Trophoblast cell (in vitro differentiated cells and primary cell): Measurements from ENCODE around the gene PDE4D.

ENCODE experiments used
- DNase-seq, 2 donors: peaks; one replicate each; pipeline ENCODE4 v3.0.0-alpha.2; 2016
- H2AFZ ChIP-seq: 2 replicates; pipeline ENCODE4 v1.6.1; 2013; ENCODE audit warnings: low read length, moderate library complexity, mild to moderate bottlenecking; ENCODE audit not compliant: insufficient read depth, poor library complexity
- H2AK5ac ChIP-seq: 2 replicates; pipeline ENCODE4 v1.6.1; 2013; ENCODE audit warnings: mild to moderate bottlenecking, low read length
- H2BK120ac ChIP-seq: 2 replicates; pipeline ENCODE4 v1.6.1; 2013; ENCODE audit warnings: low read length, mild to moderate bottlenecking, moderate library complexity; ENCODE audit not compliant: insufficient read depth, poor library complexity
- H2BK12ac ChIP-seq: 2 replicates; pipeline ENCODE4 v1.6.1; 2013; ENCODE audit warnings: mild to moderate bottlenecking, low read length, moderate library complexity
- H2BK5ac ChIP-seq: 2 replicates; pipeline ENCODE4 v1.6.1; 2013; ENCODE audit warnings: low read length, low read depth, moderate library complexity, mild to moderate bottlenecking; ENCODE audit not compliant: poor library complexity
- H3K14ac ChIP-seq: 2 replicates; pipeline ENCODE4 v1.6.1; 2013; ENCODE audit warnings: mild to moderate bottlenecking, low read length
- H3K18ac ChIP-seq: 2 replicates; pipeline ENCODE4 v1.6.1; 2013; ENCODE audit warnings: mild to moderate bottlenecking, low read length
- H3K23ac ChIP-seq: 2 replicates; pipeline ENCODE4 v1.6.1; 2013; ENCODE audit warnings: low read length
- H3K27ac ChIP-seq: 2 replicates; pipeline ENCODE4 v1.5.1; 2013; ENCODE audit warnings: low read depth, mild to moderate bottlenecking, inconsistent platforms, low read length, moderate library complexity
- H3K27me3 ChIP-seq: 2 replicates; pipeline ENCODE4 v1.6.1; 2013; ENCODE audit warnings: inconsistent platforms, mild to moderate bottlenecking, low read length, moderate library complexity; ENCODE audit not compliant: insufficient read depth
- H3K36me3 ChIP-seq, 2 experiments: 1 replicate in 1 of 2; 2 replicates in 1 of 2; pipeline ENCODE4 v1.6.1; 2013; ENCODE audit warnings: low read length in 2 of 2, mild to moderate bottlenecking in 2 of 2, moderate library complexity in 1 of 2; ENCODE audit not compliant: insufficient read depth in 2 of 2, control insufficient read depth in 1 of 2
- H3K4ac ChIP-seq: 2 replicates; pipeline ENCODE4 v1.6.1; 2013; ENCODE audit warnings: low read depth, mild to moderate bottlenecking, low read length, moderate library complexity
- H3K4me1 ChIP-seq, 2 experiments: 1 replicate in 1 of 2; 2 replicates in 1 of 2; pipeline ENCODE4 v1.6.1; 2013; ENCODE audit warnings: low read length in 2 of 2, mild to moderate bottlenecking in 2 of 2, moderate library complexity in 1 of 2; ENCODE audit not compliant: insufficient read depth in 2 of 2, control insufficient read depth in 1 of 2
- H3K4me2 ChIP-seq: 2 replicates; pipeline ENCODE4 v1.6.1; 2013; ENCODE audit warnings: inconsistent platforms, mild to moderate bottlenecking, low read length, moderate library complexity
- H3K4me3 ChIP-seq: 2 replicates; pipeline ENCODE4 v1.5.1; 2013; ENCODE audit warnings: mild to moderate bottlenecking, low read depth, low read length, inconsistent platforms
- H3K79me1 ChIP-seq: one replicate; pipeline ENCODE4 v1.6.1; 2013; ENCODE audit warnings: low read length
- H3K79me2 ChIP-seq: 2 replicates; pipeline ENCODE4 v1.6.1; 2013; ENCODE audit warnings: low read length, mild to moderate bottlenecking; ENCODE audit not compliant: control insufficient read depth, insufficient read depth, poor library complexity
- H3K9ac ChIP-seq: 2 replicates; pipeline ENCODE4 v1.6.1; 2013; ENCODE audit warnings: mild to moderate bottlenecking, low read length
- H3K9me3 ChIP-seq: 2 replicates; pipeline ENCODE4 v1.6.1; 2013; ENCODE audit warnings: low read depth, mild to moderate bottlenecking, control low read depth, inconsistent platforms, low read length; ENCODE audit not compliant: insufficient read depth
- H4K12ac ChIP-seq: 2 replicates; pipeline ENCODE4 v1.6.1; 2013; ENCODE audit warnings: low read depth, mild to moderate bottlenecking, low read length, moderate library complexity
- H4K8ac ChIP-seq: 2 replicates; pipeline ENCODE4 v1.6.1; 2013; ENCODE audit warnings: low read depth, mild to moderate bottlenecking, low read length, moderate library complexity
- H4K91ac ChIP-seq: one replicate; pipeline ENCODE4 v1.6.1; 2013; ENCODE audit warnings: low read depth, mild to moderate bottlenecking, low read length, moderate library complexity
- WGBS: extraction: QIAGEN DNeasy Blood & Tissue Kit; methylation state at CpG from one replicate; pipeline ENCODE4 v1.1.7; 2013; ENCODE audit warnings: missing lambda C conversion rate; ENCODE audit not compliant: insufficient read length, insufficient coverage; ENCODE audit errors: extremely low coverage; 5-methylcytosine and 5-hydroxymethylcytosine counted together

PDE4D gene

DNA sequence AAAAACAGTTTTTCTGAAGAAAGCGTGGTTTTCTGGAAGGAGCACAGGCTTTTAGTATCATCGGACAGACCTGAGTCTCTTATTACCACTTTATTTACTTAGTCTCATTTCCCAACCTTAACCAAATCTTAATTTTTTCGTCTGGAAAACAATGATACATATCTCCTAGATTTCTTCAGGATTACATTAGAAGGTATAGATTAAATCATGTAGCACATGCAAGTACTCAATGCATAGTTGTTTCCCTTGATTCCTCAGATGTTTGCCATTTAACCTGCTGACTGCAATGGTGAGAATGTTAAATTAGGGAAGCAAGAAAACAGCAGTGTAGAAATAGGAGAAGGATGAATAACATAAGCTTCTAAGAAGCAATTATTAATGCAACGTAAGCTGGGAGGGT lies 289.4 kb downstream of the PDE4D start:
- H2AFZ ChIP-seq = no peak overlapping the region
- WGBS = 100% methylated on average over 1 of the region's 4 CpGs
- no peak overlapping the region for H3K4me2 ChIP-seq
- DNase-seq = peak; percentile 1 to 68
- H3K4me3 ChIP-seq = no peak overlapping the region
- H3K4ac ChIP-seq = no peak overlapping the region
- H3K36me3 ChIP-seq = no peaks in the 10 kb centered on the region
- no peak overlapping the region for H3K23ac ChIP-seq
- H2BK12ac ChIP-seq = no peak overlapping the region
- H3K14ac ChIP-seq = no peak overlapping the region
- H3K18ac ChIP-seq = no peak overlapping the region
- no peak overlapping the region for H3K27ac ChIP-seq
- no peak overlapping the region for H3K9ac ChIP-seq
- H4K8ac ChIP-seq = no peak overlapping the region
- no peaks in the 10 kb centered on the region for H3K27me3 ChIP-seq
- no peaks in the 10 kb centered on the region for H3K79me2 ChIP-seq
- no peaks in the 10 kb centered on the region for H3K79me1 ChIP-seq
- no peak overlapping the region for H4K12ac ChIP-seq
- H2AK5ac ChIP-seq = no peak overlapping the region
- H2BK5ac ChIP-seq = no peak overlapping the region
- H4K91ac ChIP-seq = no peak overlapping the region
- peaks cover 0 to 2% of the 10 kb centered on the region in 2 experiments for H3K4me1 ChIP-seq
- H2BK120ac ChIP-seq = no peak overlapping the region
- H3K9me3 ChIP-seq = no peaks in the 10 kb centered on the region

GRCh38 chr5:59600998-59601397 lies 292.5 kb downstream of the PDE4D start:
- no CpG with 5 or more reads among the region's 3 CpGs for WGBS
- Histone ChIP-seq H3K4me1 (no peaks in the 10 kb centered on the region), H3K4ac (no peak overlapping the region), H3K4me3 (no peak overlapping the region), H3K36me3 (no peaks in the 10 kb centered on the region), H3K9ac (no peak overlapping the region), H4K8ac (no peak overlapping the region), H2AFZ (no peak overlapping the region), H2BK5ac (no peak overlapping the region), H4K12ac (no peak overlapping the region), H3K79me2 (no peaks in the 10 kb centered on the region), H3K18ac (no peak overlapping the region), H3K23ac (no peak overlapping the region), H2AK5ac (no peak overlapping the region), H3K79me1 (no peaks in the 10 kb centered on the region), H2BK12ac (no peak overlapping the region), H2BK120ac (no peak overlapping the region), H3K9me3 (no peaks in the 10 kb centered on the region), H3K14ac (no peak overlapping the region), H4K91ac (no peak overlapping the region), H3K27me3 (no peaks in the 10 kb centered on the region), H3K27ac (no peak overlapping the region), H3K4me2 (no peak overlapping the region)
- no peak for DNase-seq

DNA sequence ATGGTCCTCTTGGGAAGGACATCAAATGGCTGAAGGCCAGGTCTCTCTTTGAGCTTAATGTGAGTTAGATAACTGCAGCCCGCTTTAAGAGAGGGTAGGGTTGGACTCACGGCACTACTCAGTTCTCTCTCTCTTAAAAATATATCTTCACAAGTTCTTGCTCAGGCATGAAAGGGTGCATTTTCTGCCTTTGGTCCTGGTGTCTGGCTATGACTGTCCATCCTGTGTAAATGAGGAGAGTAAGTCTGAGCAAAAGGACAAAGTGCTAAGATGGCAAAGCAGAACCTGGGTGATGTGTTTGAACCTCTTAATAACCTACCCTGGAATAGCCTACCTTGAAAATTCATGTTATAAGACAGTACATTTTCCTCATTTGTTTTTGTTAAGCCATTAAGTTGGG lies 293.4 kb downstream of the PDE4D start:
- no peaks in the 10 kb centered on the region for H3K79me2 ChIP-seq
- no peak overlapping the region for H4K91ac ChIP-seq
- no peak overlapping the region for H2BK12ac ChIP-seq
- no peak overlapping the region for H2BK120ac ChIP-seq
- no peak overlapping the region for H3K9ac ChIP-seq
- DNase-seq = no peak
- no peak overlapping the region for H2BK5ac ChIP-seq
- H3K36me3 ChIP-seq = no peaks in the 10 kb centered on the region
- H3K18ac ChIP-seq = no peak overlapping the region
- H3K9me3 ChIP-seq = no peaks in the 10 kb centered on the region
- H3K4me3 ChIP-seq = no peak overlapping the region
- H3K27me3 ChIP-seq = no peaks in the 10 kb centered on the region
- H3K27ac ChIP-seq = no peak overlapping the region
- no peaks in the 10 kb centered on the region for H3K4me1 ChIP-seq
- H3K23ac ChIP-seq = no peak overlapping the region
- WGBS = no CpG with 5 or more reads among the region's 2 CpGs
- H3K79me1 ChIP-seq = no peaks in the 10 kb centered on the region
- no peak overlapping the region for H3K14ac ChIP-seq
- no peak overlapping the region for H2AK5ac ChIP-seq
- H2AFZ ChIP-seq = no peak overlapping the region
- no peak overlapping the region for H3K4ac ChIP-seq
- H4K8ac ChIP-seq = no peak overlapping the region
- H3K4me2 ChIP-seq = no peak overlapping the region
- no peak overlapping the region for H4K12ac ChIP-seq

GRCh38 chr5:59599729-59600128 lies 293.8 kb downstream of the PDE4D start:
- no peak overlapping the region for H3K23ac ChIP-seq
- H3K4me1 ChIP-seq = no peaks in the 10 kb centered on the region
- no peak overlapping the region for H2BK12ac ChIP-seq
- H3K4ac ChIP-seq = no peak overlapping the region
- no peak overlapping the region for H3K4me2 ChIP-seq
- no peak overlapping the region for H3K27ac ChIP-seq
- H3K9me3 ChIP-seq = no peaks in the 10 kb centered on the region
- H2BK120ac ChIP-seq = no peak overlapping the region
- H2BK5ac ChIP-seq = no peak overlapping the region
- H4K91ac ChIP-seq = no peak overlapping the region
- no peak overlapping the region for H4K12ac ChIP-seq
- H3K36me3 ChIP-seq = no peaks in the 10 kb centered on the region
- H3K14ac ChIP-seq = no peak overlapping the region
- DNase-seq = no peak
- no peaks in the 10 kb centered on the region for H3K27me3 ChIP-seq
- WGBS = no CpG with 5 or more reads among the region's 2 CpGs
- no peak overlapping the region for H3K9ac ChIP-seq
- H2AFZ ChIP-seq = no peak overlapping the region
- H2AK5ac ChIP-seq = no peak overlapping the region
- H3K79me1 ChIP-seq = no peaks in the 10 kb centered on the region
- no peak overlapping the region for H3K18ac ChIP-seq
- H4K8ac ChIP-seq = no peak overlapping the region
- no peak overlapping the region for H3K4me3 ChIP-seq
- H3K79me2 ChIP-seq = no peaks in the 10 kb centered on the region
